HEK293 (cell line): ENCODE results near the gene LYPD3.

ENCODE experiments used
- CTCF ChIA-PET: fragments of 350-600 bp; formaldehyde crosslinking; extraction: SDS; loops from one replicate; lab custom pipeline; 2021; ENCODE audit warnings: antibody characterized with exemption; lab: Yijun Ruan, JAX
- POLR2A ChIA-PET: fragments of 300-600 bp; formaldehyde crosslinking; extraction: SDS; loops from one replicate; lab custom pipeline; 2020; ENCODE audit warnings: antibody characterized with exemption, inconsistent platforms; lab: Yijun Ruan, JAX
- H3K27ac ChIP-seq: fragments of 200-500 bp; sonication (Bioruptor generic); 2 replicates; pipeline ENCODE4 v1.5.1; 2014; ENCODE audit warnings: low read depth, low read length, control low read depth, inconsistent platforms; ENCODE audit errors: extremely low read depth
- H3K36me3 ChIP-seq, 2 experiments: fragments of 200-500 bp in 1 of 2; sonication (Bioruptor generic) in 1 of 2; 1 replicate in 1 of 2; 2 replicates in 1 of 2; pipeline ENCODE4 v1.5.1; 2014 to 2017; ENCODE audit warnings: inconsistent platforms in 2 of 2, low read length in 2 of 2; ENCODE audit not compliant: control insufficient read depth in 2 of 2, insufficient read depth in 1 of 2
- H3K4me1 ChIP-seq: fragments of 200-500 bp; sonication (Bioruptor generic); 2 replicates; pipeline ENCODE4 v1.5.1; 2014; ENCODE audit warnings: mild to moderate bottlenecking, low read length, inconsistent platforms; ENCODE audit not compliant: control insufficient read depth, insufficient read depth
- H3K4me3 ChIP-seq: 2 replicates; pipeline ENCODE4 v1.5.1; 2011; ENCODE audit warnings: low read depth, mild to moderate bottlenecking, control low read depth, low read length, moderate library complexity
- H3K9me3 ChIP-seq: fragments of 200-500 bp; sonication (Bioruptor generic); 2 replicates; pipeline ENCODE4 v1.5.1; 2014; ENCODE audit warnings: low read depth, low read length, inconsistent platforms; ENCODE audit not compliant: control insufficient read depth, insufficient read depth
- BCL11B ChIP-seq: fragments of 450-650 bp; formaldehyde crosslinking; IDR thresholded peaks from 2 replicates; pipeline ENCODE4 v1.5.1; 2016; ENCODE audit warnings: low read depth, missing biosample characterization, missing genetic modification characterization
- KLF1 ChIP-seq: fragments of 450-650 bp; formaldehyde crosslinking; IDR thresholded peaks from 2 replicates; pipeline ENCODE4 v1.5.1; 2016; ENCODE audit warnings: missing biosample characterization, missing genetic modification characterization
- KLF7 ChIP-seq: fragments of 450-650 bp; formaldehyde crosslinking; IDR thresholded peaks from 2 replicates; pipeline ENCODE4 v1.5.1; 2016; ENCODE audit warnings: missing biosample characterization, missing genetic modification characterization, borderline replicate concordance
- PRDM1 ChIP-seq: fragments of 450-650 bp; formaldehyde crosslinking; IDR thresholded peaks from 2 replicates; pipeline ENCODE4; 2016; ENCODE audit warnings: missing biosample characterization, missing genetic modification characterization
- RBAK ChIP-seq: fragments of 450-650 bp; formaldehyde crosslinking; IDR thresholded peaks from 2 replicates; pipeline ENCODE4 v1.5.1; 2016; ENCODE audit warnings: missing biosample characterization, missing genetic modification characterization
- ZBTB17 ChIP-seq: fragments of 450-650 bp; formaldehyde crosslinking; IDR thresholded peaks from 2 replicates; pipeline ENCODE4 v1.5.1; 2016; ENCODE audit warnings: missing biosample characterization, missing genetic modification characterization
- ZBTB21 ChIP-seq: fragments of 450-650 bp; formaldehyde crosslinking; IDR thresholded peaks from 2 replicates; pipeline ENCODE4 v1.5.1; 2017; ENCODE audit warnings: missing biosample characterization, missing genetic modification characterization
- ZNF10 ChIP-seq: fragments of 450-650 bp; formaldehyde crosslinking; IDR thresholded peaks from 2 replicates; pipeline ENCODE4 v1.5.1; 2017; ENCODE audit warnings: missing biosample characterization, missing genetic modification characterization
- ZNF112 ChIP-seq: fragments of 450-650 bp; formaldehyde crosslinking; IDR thresholded peaks from 2 replicates; pipeline ENCODE4 v1.5.0; 2017; ENCODE audit warnings: missing biosample characterization, missing genetic modification characterization
- ZNF174 ChIP-seq: fragments of 450-650 bp; formaldehyde crosslinking; IDR thresholded peaks from 2 replicates; pipeline ENCODE4 v1.5.0; 2017; ENCODE audit warnings: missing biosample characterization, mild to moderate bottlenecking, missing genetic modification characterization
- ZNF274 ChIP-seq, 2 experiments: fragments of 200-500 bp in 1 of 2; fragments of 450-650 bp in 1 of 2; sonication (Bioruptor generic) in 1 of 2; formaldehyde crosslinking in 1 of 2; IDR thresholded peaks; 2 replicates each; pipeline versions ENCODE4 v1.5.1 to v1.6.1; 2014 to 2016; ENCODE audit warnings: borderline replicate concordance in 1 of 2, inconsistent platforms in 1 of 2, low read length in 1 of 2, missing biosample characterization in 1 of 2, missing genetic modification characterization in 1 of 2
- ZNF302 ChIP-seq: fragments of 450-650 bp; formaldehyde crosslinking; IDR thresholded peaks from 2 replicates; pipeline ENCODE4 v1.5.1; 2016; ENCODE audit warnings: missing biosample characterization, missing genetic modification characterization, low read depth
- ZNF324 ChIP-seq: fragments of 450-650 bp; formaldehyde crosslinking; IDR thresholded peaks from 2 replicates; pipeline ENCODE4 v1.5.1; 2016; ENCODE audit warnings: missing biosample characterization, missing genetic modification characterization
- ZNF366 ChIP-seq: fragments of 450-650 bp; formaldehyde crosslinking; conservative IDR thresholded peaks from 2 replicates; pipeline ENCODE4 v1.5.1; 2016; ENCODE audit warnings: missing biosample characterization, missing genetic modification characterization
- ZNF560 ChIP-seq: fragments of 450-650 bp; formaldehyde crosslinking; IDR thresholded peaks from 2 replicates; pipeline ENCODE4 v1.5.1; 2017; ENCODE audit warnings: missing biosample characterization, missing genetic modification characterization, borderline replicate concordance
- ZNF837 ChIP-seq: fragments of 450-650 bp; formaldehyde crosslinking; IDR thresholded peaks from 2 replicates; pipeline ENCODE4 v1.5.1; 2016; ENCODE audit warnings: missing biosample characterization, missing genetic modification characterization
- TF ChIP-seq, protein P1 (sequence below): fragments of 450-650 bp; formaldehyde crosslinking; IDR thresholded peaks from 2 replicates; pipeline ENCODE4 v1.5.1; 2016; ENCODE audit warnings: missing biosample characterization, missing genetic modification characterization
- TF ChIP-seq, protein P2 (sequence below): fragments of 450-650 bp; formaldehyde crosslinking; IDR thresholded peaks from 2 replicates; pipeline ENCODE4 v1.5.1; 2016; ENCODE audit warnings: missing biosample characterization, missing genetic modification characterization

The LYPD3 gene

DNA sequence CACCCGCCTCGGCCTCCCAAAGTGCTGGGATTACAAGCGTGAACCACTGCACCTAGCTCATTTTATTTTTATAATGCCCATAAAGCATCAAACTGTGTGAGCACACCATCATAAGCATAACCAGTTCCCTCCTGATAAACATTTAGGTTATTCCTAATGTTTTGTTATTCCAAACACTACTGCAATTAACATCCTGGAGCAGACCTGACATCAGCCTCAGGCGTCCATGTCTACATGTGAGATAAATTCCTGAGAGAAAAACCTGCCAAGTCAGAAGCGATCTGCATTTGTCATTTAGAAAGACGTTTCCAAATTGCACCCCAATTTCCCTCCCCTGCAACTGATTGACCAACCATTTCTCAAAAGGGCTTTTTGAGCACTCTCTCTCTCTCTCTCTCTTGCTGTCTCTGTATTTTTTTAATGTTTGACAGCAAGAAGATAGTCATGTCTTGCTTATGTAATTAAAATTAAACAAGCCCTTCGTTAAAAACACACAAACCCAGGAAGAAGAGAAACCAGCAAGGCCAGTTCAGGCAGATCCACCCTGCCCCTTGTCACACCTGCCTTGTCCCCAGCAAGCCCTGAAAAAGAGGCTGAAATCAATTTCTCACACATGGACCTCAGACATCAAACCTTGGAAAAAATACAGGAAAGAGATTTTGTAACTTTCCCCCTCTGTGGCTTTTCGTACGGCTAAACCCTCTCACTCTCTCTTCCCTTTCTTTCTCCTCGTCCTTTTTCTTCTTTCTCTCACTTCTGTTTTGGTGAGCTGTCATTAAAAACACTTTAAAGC is 9.9 kb downstream of the LYPD3 start:
- H3K4me3 ChIP-seq, result no peak overlapping the region
- H3K4me1 ChIP-seq, result peaks cover 3% of the 10 kb centered on the region; the same call in 1 of the 2 replicates
- H3K9me3 ChIP-seq, result no peaks in the 10 kb centered on the region; the same call in 1 of the 2 replicates
- TF ChIP-seq, protein P1, sequence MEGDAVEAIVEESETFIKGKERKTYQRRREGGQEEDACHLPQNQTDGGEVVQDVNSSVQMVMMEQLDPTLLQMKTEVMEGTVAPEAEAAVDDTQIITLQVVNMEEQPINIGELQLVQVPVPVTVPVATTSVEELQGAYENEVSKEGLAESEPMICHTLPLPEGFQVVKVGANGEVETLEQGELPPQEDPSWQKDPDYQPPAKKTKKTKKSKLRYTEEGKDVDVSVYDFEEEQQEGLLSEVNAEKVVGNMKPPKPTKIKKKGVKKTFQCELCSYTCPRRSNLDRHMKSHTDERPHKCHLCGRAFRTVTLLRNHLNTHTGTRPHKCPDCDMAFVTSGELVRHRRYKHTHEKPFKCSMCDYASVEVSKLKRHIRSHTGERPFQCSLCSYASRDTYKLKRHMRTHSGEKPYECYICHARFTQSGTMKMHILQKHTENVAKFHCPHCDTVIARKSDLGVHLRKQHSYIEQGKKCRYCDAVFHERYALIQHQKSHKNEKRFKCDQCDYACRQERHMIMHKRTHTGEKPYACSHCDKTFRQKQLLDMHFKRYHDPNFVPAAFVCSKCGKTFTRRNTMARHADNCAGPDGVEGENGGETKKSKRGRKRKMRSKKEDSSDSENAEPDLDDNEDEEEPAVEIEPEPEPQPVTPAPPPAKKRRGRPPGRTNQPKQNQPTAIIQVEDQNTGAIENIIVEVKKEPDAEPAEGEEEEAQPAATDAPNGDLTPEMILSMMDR (tag by site-specific recombination), result no peak
- TF ChIP-seq ZNF366 (0 out of 2 replicates have a peak, but pooled peaks have one; percentile 21), PRDM1 (tag by site-specific recombination) (peak; percentile 97)
- H3K36me3 ChIP-seq, result no peaks in the 10 kb centered on the region; a peak in 1 of 3 replicates
- ChIA-PET POLR2A (interaction anchor here (0.6 kb wide), 1 partner anchor 54 kb away, joined by 5 read pairs; no protein-coding TSS in a partner anchor), CTCF (interaction anchor here (0.6 to 12.2 kb wide), 3 partner anchors 9 to 103 kb away, joined by 3 to 180 read pairs (median 22); no protein-coding TSS in a partner anchor)
- H3K27ac ChIP-seq, result no peak overlapping the region

DNA sequence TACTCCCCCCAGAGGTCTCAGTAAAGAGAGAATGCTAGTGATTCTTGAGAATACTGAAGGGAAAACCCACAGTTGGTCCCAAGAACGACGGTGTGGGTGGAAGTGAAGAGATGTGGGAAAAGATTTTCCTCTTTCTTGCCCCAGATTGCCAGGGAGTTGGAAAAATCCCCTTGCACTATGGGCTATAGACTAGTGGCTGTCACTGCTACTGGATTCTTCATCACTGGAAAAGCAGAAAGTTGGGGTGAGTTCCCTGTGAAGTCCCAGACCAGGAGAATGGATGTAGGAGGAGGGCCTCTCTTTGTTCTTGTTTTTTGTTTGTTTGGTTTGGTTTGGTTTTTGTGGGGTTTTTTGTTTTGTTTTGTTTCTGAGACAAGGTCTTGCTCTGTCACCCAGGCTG is 11.4 kb downstream of the LYPD3 start:
- CTCF ChIA-PET, result interaction anchor here (0.5 to 5.2 kb wide), 4 partner anchors 21 to 350 kb away, joined by 3 to 22 read pairs (median 4); no protein-coding TSS in a partner anchor
- Histone ChIP-seq H3K36me3 (no peaks in the 10 kb centered on the region; a peak in 1 of 3 replicates), H3K9me3 (no peaks in the 10 kb centered on the region; the same call in 1 of the 2 replicates), H3K4me3 (no peak overlapping the region), H3K4me1 (peaks cover 3% of the 10 kb centered on the region; the same call in 1 of the 2 replicates), H3K27ac (no peak overlapping the region)
- POLR2A ChIA-PET, result no interaction called here
- no peak for TF ChIP-seq ZBTB21 (tag by site-specific recombination)
- no peak for TF ChIP-seq KLF7 (tag by site-specific recombination)
- no peak for TF ChIP-seq ZBTB17
- TF ChIP-seq ZNF324, result no peak
- no peak for TF ChIP-seq ZNF10 (tag by site-specific recombination)
- no peak for TF ChIP-seq ZNF560 (tag by site-specific recombination)
- TF ChIP-seq ZNF174 (tag by site-specific recombination), result no peak

DNA sequence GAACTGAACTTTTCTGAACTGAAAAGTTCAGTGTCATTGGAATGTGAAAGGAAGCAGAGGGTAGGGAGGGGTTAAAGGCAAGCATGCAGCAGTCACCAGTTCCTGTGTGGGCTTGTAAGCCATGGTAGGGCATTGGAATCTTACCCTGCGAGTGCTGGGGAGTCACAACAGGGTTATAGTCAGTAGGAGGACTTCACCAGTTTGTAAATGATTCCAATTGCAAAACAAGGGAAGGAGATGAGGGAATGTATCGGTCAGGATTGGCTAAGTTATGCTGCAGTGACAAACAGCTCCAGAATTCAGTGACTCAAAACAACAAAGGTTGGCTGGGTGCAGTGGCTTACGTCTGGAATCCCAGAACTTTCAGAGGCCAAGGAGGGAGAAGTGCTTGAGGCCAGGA is 12.8 kb downstream of the LYPD3 start:
- no peak for TF ChIP-seq ZNF366
- TF ChIP-seq ZNF837 (tag by site-specific recombination), result no peak
- peak; percentile 95 for TF ChIP-seq RBAK (tag by site-specific recombination)
- TF ChIP-seq, protein P2, sequence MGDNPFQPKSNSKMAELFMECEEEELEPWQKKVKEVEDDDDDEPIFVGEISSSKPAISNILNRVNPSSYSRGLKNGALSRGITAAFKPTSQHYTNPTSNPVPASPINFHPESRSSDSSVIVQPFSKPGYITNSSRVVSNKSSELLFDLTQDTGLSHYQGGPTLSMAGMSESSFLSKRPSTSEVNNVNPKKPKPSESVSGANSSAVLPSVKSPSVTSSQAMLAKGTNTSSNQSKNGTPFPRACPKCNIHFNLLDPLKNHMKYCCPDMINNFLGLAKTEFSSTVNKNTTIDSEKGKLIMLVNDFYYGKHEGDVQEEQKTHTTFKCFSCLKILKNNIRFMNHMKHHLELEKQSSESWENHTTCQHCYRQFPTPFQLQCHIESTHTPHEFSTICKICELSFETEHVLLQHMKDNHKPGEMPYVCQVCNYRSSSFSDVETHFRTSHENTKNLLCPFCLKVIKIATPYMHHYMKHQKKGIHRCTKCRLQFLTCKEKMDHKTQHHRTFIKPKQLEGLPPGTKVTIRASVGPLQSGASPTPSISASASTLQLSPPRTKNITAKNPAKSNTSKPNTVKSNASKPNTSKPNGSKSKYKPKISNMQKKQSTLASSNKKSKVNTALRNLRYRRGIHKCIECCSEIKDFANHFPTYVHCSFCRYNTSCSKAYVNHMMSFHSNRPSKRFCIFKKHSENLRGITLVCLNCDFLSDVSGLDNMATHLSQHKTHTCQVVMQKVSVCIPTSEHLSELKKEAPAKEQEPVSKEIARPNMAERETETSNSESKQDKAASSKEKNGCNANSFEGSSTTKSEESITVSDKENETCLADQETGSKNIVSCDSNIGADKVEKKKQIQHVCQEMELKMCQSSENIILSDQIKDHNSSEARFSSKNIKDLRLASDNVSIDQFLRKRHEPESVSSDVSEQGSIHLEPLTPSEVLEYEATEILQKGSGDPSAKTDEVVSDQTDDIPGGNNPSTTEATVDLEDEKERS (tag by site-specific recombination), result 0 out of 2 replicates have a peak, but pooled peaks have one; percentile 68
- TF ChIP-seq ZNF274 (IDR thresholded peaks at IDR 0.05; ENCODE audit: low read length), result no peak
- TF ChIP-seq ZNF274 (tag by site-specific recombination; IDR thresholded peaks at IDR 0.05; ENCODE audit: borderline replicate concordance), result peak; percentile 49; the same call in 1 of the 2 replicates
- no peak for TF ChIP-seq BCL11B (tag by site-specific recombination)
- TF ChIP-seq ZNF112, result no peak
- TF ChIP-seq ZNF302 (tag by site-specific recombination), result no peak
- no peak for TF ChIP-seq KLF1 (tag by site-specific recombination)
- H3K9me3 ChIP-seq, result no peaks in the 10 kb centered on the region; the same call in 1 of the 2 replicates
- POLR2A ChIA-PET, result no interaction called here
- CTCF ChIA-PET, result interaction anchor here (0.6 to 5.2 kb wide), 5 partner anchors 8 to 80 kb away, joined by 3 to 22 read pairs (median 3); partner anchors contain the start of gene ZNF575
- H3K27ac ChIP-seq, result no peak overlapping the region
- H3K4me3 ChIP-seq, result no peak overlapping the region
- peaks cover 3% of the 10 kb centered on the region; the same call in 1 of the 2 replicates for H3K4me1 ChIP-seq
- no peaks in the 10 kb centered on the region; a peak in 1 of 3 replicates for H3K36me3 ChIP-seq
